Effector memory CD8-positive, alpha-beta T cell (primary cell): ENCODE measurements around the gene RGS3.
"Not testable (repeated sequence)": the region's sequence is repeated elsewhere in the genome, so short reads cannot be mapped to it uniquely, and the experiment has no call there.

Experiments
- ATAC-seq: fragments of 150-1000 bp; cut with Tn5 transposase; replicated peaks from 2 replicates; pipeline ENCODE4 v1.10.0; 2021; ENCODE audit warnings: mild to moderate bottlenecking, moderate library complexity
- DNase-seq, 3 experiments: peaks; one replicate each; pipeline ENCODE4 v3.0.0; 2021
- H3K27ac Mint-ChIP-seq, 2 donors: one replicate each; pipeline ENCODE4 v1.8.0; 2022; ENCODE audit warnings: mild to moderate bottlenecking in 2 of 2, mixed read lengths in 2 of 2, moderate library complexity in 2 of 2
- H3K27me3 Mint-ChIP-seq, 2 donors: one replicate each; pipeline ENCODE4 v1.8.0; 2022; ENCODE audit warnings: mixed read lengths in 2 of 2
- H3K36me3 Mint-ChIP-seq: one replicate; pipeline ENCODE4 v1.8.0; 2022; ENCODE audit warnings: mild to moderate bottlenecking, moderate library complexity, mixed read lengths; ENCODE audit not compliant: insufficient read depth
- H3K4me1 Mint-ChIP-seq, 2 donors: one replicate each; pipeline ENCODE4 v1.8.0; 2022; ENCODE audit warnings: low read depth in 2 of 2, mixed read lengths in 2 of 2
- H3K4me3 Mint-ChIP-seq, 2 donors: one replicate each; pipeline ENCODE4 v1.8.0; 2022; ENCODE audit warnings: mild to moderate bottlenecking in 2 of 2, mixed read lengths in 2 of 2, moderate library complexity in 2 of 2
- H3K9me3 Mint-ChIP-seq, 2 donors: one replicate each; pipeline ENCODE4 v1.8.0; 2022; ENCODE audit warnings: mixed read lengths in 2 of 2
- total RNA-seq, 9 experiments: gene quantifications; one replicate each; lab custom pipeline; 2026; lab: John Stamatoyannopoulos, UW

RGS3 gene
- 13.8 to 128 (median 32.9) reads per million in 9 experiments for total RNA-seq

- no peak within 1 kb of the TSS for H3K27ac Mint-ChIP-seq
- no peaks in the 10 kb centered on the region for H3K9me3 Mint-ChIP-seq
- peaks cover 0 to 2% of the 10 kb centered on the region in 2 donors for H3K4me1 Mint-ChIP-seq
- H3K4me3 Mint-ChIP-seq: peak within 1 kb of the TSS in 1 of 2 donors; percentile 66
- no peak for DNase-seq
- H3K27me3 Mint-ChIP-seq: no peaks in the 10 kb centered on the region
- H3K36me3 Mint-ChIP-seq: no peaks in the 10 kb centered on the region
- ATAC-seq: peak; percentile 67
These were observed at the start of gene RGS3 for GRCh38 chr9:113463418-113464285. TSS of gene RGS3 (plus strand) at chr9:113463727. CDS start at chr9:113463803, 76 bp downstream.

- ATAC-seq: no peak
- Mint-ChIP-seq H3K27me3 (no peaks in the 10 kb centered on the region), H3K27ac (no peak overlapping the region), H3K9me3 (no peaks in the 10 kb centered on the region), H3K4me1 (no peaks in the 10 kb centered on the region), H3K36me3 (peaks cover 2% of the 10 kb centered on the region), H3K4me3 (no peak overlapping the region)
- no peak for DNase-seq
These were observed 47.3 kb upstream of the RGS3 start for GRCh38 chr9:113416149-113416721.

- H3K4me1 Mint-ChIP-seq: no peaks in the 10 kb centered on the region
- no peaks in the 10 kb centered on the region for H3K9me3 Mint-ChIP-seq
These were observed 46.2 kb upstream of the RGS3 start for GRCh38 chr9:113417370-113417769.

DNA sequence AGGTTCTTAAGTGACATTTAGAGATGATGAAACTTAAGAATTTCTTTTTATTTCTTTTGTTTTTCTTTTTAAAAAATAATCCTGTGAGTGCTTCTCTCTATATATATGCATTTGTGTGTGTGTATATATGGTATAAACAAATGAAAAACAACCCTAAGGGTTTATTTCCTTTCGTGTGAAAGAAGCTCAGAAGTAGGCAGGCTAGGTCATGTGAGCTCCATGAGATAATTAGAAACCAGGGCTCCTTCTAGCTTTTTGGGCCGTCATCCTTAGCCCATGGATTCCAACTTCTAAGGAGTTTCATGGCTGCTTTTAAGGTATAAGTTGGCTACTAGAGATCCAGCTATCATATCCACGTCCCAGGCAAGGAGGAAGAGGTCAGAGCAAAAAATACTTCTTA, 41.8 kb upstream of the RGS3 start:
- Mint-ChIP-seq H3K36me3 (no peaks in the 10 kb centered on the region), H3K4me3 (no peak overlapping the region), H3K4me1 (no peaks in the 10 kb centered on the region)

More at GRCh38 chr9:113417370-113417769, 46.2 kb upstream of the RGS3 start:
- no peaks in the 10 kb centered on the region for H3K27me3 Mint-ChIP-seq
- DNase-seq (no peak), ATAC-seq (no peak)
- H3K4me3 Mint-ChIP-seq: no peak overlapping the region
- H3K27ac Mint-ChIP-seq: no peak overlapping the region
- H3K36me3 Mint-ChIP-seq: no peaks in the 10 kb centered on the region

GRCh38 chr9:113425072-113425471, 38.5 kb upstream of the RGS3 start:
- Mint-ChIP-seq H3K9me3 (no peaks in the 10 kb centered on the region), H3K27me3 (peaks cover 14 to 37% of the 10 kb centered on the region in 2 donors), H3K27ac (peak overlapping the region in 1 of 2 donors; percentile 12), H3K4me1 (no peaks in the 10 kb centered on the region), H3K4me3 (no peak overlapping the region), H3K36me3 (no peaks in the 10 kb centered on the region)
- DNase-seq: no peak
- ATAC-seq: no peak

More for the DNA sequence above, 41.8 kb upstream of the RGS3 start:
- DNase-seq (no peak), ATAC-seq (no peak)
- peaks cover 14 to 33% of the 10 kb centered on the region in 2 donors for H3K27me3 Mint-ChIP-seq
- H3K9me3 Mint-ChIP-seq: no peaks in the 10 kb centered on the region
- H3K27ac Mint-ChIP-seq: no peak overlapping the region

DNA sequence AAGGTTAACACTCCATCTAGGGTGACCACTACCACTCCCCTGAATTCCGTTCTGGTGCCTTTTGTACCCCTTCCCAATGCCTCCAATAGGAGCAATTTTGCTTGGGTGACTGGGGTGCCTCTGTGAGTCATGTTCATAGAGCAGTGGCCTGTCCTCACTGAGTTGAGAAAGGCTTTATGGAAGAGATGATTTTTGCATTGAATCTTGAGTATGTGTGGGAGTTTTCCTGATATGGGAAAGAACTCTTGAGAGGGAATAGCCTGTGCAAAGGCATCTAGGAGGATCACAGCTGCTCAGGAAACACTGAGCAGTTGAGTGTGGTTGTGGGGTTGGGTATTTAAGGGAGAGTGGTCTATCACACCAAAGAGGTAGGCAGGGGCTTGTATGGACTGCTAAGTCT, 36.8 kb upstream of the RGS3 start:
- Mint-ChIP-seq H3K9me3 (no peaks in the 10 kb centered on the region), H3K27ac (no peak overlapping the region), H3K4me1 (no peaks in the 10 kb centered on the region), H3K27me3 (peaks cover 14 to 37% of the 10 kb centered on the region in 2 donors), H3K36me3 (no peaks in the 10 kb centered on the region), H3K4me3 (no peak overlapping the region)
- ATAC-seq: no peak
- no peak for DNase-seq

- no peak overlapping the region for H3K27ac Mint-ChIP-seq
- H3K9me3 Mint-ChIP-seq: no peaks in the 10 kb centered on the region
- H3K4me1 Mint-ChIP-seq: no peaks in the 10 kb centered on the region
- DNase-seq (no peak), ATAC-seq (no peak)
- H3K27me3 Mint-ChIP-seq: peaks cover 14 to 36% of the 10 kb centered on the region in 2 donors
- no peak overlapping the region for H3K4me3 Mint-ChIP-seq
- no peaks in the 10 kb centered on the region for H3K36me3 Mint-ChIP-seq
These were observed 35.9 kb upstream of the RGS3 start for GRCh38 chr9:113427629-113428028.

DNA sequence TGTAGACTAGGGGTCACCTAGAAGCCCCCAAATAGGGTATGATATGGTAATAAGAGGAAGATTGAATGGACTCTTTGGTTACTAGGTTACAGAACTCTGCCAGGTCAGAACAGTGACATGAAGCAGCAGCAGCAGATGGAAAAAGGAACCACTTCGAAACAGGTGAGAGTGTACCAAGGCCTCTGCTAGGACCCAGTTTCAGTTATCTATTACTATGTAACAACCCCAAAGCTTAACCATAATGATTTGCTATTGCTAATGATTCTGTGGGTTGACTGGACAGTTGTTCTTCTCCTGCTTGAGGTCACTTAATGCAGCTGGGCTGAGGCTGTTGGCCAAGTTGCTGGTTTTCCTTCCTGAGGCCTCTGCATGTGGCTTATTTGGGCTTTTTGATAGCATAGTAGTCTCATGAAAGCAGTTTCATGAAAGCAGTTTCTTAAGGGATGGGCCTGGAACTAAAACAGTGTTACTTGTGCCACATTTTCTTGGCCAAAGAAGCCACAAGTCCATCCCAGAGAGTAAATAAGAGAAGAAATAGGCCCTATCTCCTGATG, 35.4 kb upstream of the RGS3 start:
- Mint-ChIP-seq H3K36me3 (no peaks in the 10 kb centered on the region), H3K9me3 (no peaks in the 10 kb centered on the region), H3K4me1 (no peaks in the 10 kb centered on the region), H3K27me3 (peaks cover 14 to 31% of the 10 kb centered on the region in 2 donors), H3K4me3 (no peak overlapping the region), H3K27ac (no peak overlapping the region)
- ATAC-seq (no peak), DNase-seq (no peak)

DNA sequence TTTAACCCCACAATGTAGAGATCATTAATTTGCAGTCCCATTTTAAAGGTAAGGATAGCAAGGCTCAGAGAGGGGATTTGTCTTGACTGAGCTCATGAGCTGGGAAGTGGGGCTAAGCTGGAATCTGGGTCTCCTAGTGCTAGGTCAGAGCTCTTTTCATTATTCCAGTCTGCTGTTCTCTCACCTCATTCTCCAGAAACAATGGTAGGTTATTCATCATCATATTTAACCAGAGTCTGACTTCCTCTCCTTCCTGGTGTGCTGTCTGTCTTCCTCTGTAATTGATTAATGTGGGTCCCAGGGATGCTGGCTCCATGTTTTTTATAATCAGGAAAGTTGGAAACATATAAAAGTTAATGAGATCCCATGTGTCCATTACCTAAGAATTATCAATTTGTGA, 32.3 kb upstream of the RGS3 start:
- no peak for ATAC-seq
- no peaks in the 10 kb centered on the region for H3K36me3 Mint-ChIP-seq
- H3K27me3 Mint-ChIP-seq: peaks cover 0 to 18% of the 10 kb centered on the region in 2 donors
- no peak overlapping the region for H3K4me3 Mint-ChIP-seq
- DNase-seq: no peak
- H3K9me3 Mint-ChIP-seq: no peaks in the 10 kb centered on the region
- no peaks in the 10 kb centered on the region for H3K4me1 Mint-ChIP-seq
- H3K27ac Mint-ChIP-seq: no peak overlapping the region

GRCh38 chr9:113436728-113437515, 26.6 kb upstream of the RGS3 start:
- DNase-seq (no peak), ATAC-seq (no peak)

DNA sequence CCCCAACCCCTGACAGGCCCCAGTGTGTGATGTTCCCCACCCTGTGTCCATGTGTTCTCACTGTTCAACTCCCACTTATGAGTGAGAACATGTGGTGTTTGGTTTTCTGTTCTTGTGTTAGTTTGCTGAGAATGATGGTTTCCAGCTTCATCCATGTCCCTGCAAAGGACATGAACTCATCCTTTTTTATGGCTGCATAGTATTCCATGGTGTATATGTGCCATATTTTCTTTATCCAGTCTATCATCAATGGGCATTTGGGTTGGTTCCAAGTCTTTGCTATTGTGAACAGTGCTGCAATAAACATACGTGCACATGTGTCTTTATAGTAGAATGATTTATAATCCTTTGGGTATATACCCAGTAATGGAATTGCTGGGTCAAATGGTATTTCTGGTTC, 25.8 kb upstream of the RGS3 start:
- H3K4me3 Mint-ChIP-seq, DNase-seq: not testable (repeated sequence)
- H3K27ac Mint-ChIP-seq: peak overlapping the region in 1 of 2 donors; percentile 65

More at GRCh38 chr9:113436728-113437515, 26.6 kb upstream of the RGS3 start:
- Mint-ChIP-seq H3K9me3 (no peaks in the 10 kb centered on the region), H3K27me3 (peaks cover 0 to 9% of the 10 kb centered on the region in 2 donors), H3K36me3 (no peaks in the 10 kb centered on the region), H3K4me3 (no peak overlapping the region), H3K27ac (no peak overlapping the region), H3K4me1 (no peaks in the 10 kb centered on the region)

DNA sequence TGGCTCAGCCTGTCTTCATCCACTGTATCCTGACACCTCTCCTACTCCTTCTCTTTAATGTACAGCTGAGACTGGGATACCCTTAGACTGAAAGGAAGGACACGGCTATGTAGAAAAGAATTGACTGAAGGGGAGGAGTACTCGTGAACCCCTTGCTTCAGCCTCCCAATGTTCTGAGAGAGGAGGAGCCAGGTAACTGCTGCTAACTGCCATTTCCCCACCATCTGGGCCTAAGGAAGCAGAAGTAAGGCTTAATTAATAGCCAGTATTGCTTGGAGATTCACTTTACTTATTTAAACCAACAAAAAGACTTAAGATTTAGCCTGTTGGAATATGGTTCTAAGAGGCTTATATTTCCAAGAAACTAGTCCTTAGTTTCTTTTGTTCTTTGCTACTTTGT, 18.8 kb upstream of the RGS3 start:
- H3K4me3 Mint-ChIP-seq: no peak overlapping the region
- no peaks in the 10 kb centered on the region for H3K36me3 Mint-ChIP-seq
- DNase-seq: no peak
- H3K4me1 Mint-ChIP-seq: no peaks in the 10 kb centered on the region
- no peak overlapping the region for H3K27ac Mint-ChIP-seq
- no peaks in the 10 kb centered on the region for H3K27me3 Mint-ChIP-seq
- ATAC-seq: no peak
- no peaks in the 10 kb centered on the region for H3K9me3 Mint-ChIP-seq

More for the DNA sequence above, 25.8 kb upstream of the RGS3 start:
- not testable (repeated sequence) for H3K27me3 Mint-ChIP-seq, H3K4me1 Mint-ChIP-seq, H3K9me3 Mint-ChIP-seq, ATAC-seq, H3K36me3 Mint-ChIP-seq

- H3K4me1 Mint-ChIP-seq: peaks cover 0 to 3% of the 10 kb centered on the region in 2 donors
- H3K36me3 Mint-ChIP-seq: no peaks in the 10 kb centered on the region
- H3K4me3 Mint-ChIP-seq: no peak overlapping the region
- H3K9me3 Mint-ChIP-seq: no peaks in the 10 kb centered on the region
- H3K27ac Mint-ChIP-seq: no peak overlapping the region
- H3K27me3 Mint-ChIP-seq: no peaks in the 10 kb centered on the region
- peak; percentile 40 for ATAC-seq
- peak in 2 of 3 experiments; percentile 8 to 13 for DNase-seq
These were observed 17.2 kb upstream of the RGS3 start for GRCh38 chr9:113446323-113446740.
